ENCODE data around the gene NPHP4.
"Not testable (repeated sequence)": the region's sequence is repeated elsewhere in the genome, so short reads cannot be mapped to it uniquely, and the experiment has no call there.

The NPHP4 gene

GRCh38 chr1:5856246-5856815 is 135.9 kb downstream of the NPHP4 start:
- DNase-seq (ENCODE audit: low read depth in 2 of 2) = no peak

GRCh38 chr1:5855196-5855897 is 136.9 kb downstream of the NPHP4 start:
- DNase-seq (ENCODE audit: low read depth in 2 of 2) = no peak

GRCh38 chr1:5854754-5855153 is 137.5 kb downstream of the NPHP4 start:
- no peak for DNase-seq (ENCODE audit: low read depth in 2 of 2)

GRCh38 chr1:5853858-5854257 is 138.4 kb downstream of the NPHP4 start:
- DNase-seq (ENCODE audit: low read depth in 2 of 2) = not testable (repeated sequence)

GRCh38 chr1:5850503-5850902 is 141.7 kb downstream of the NPHP4 start:
- no peak for DNase-seq (ENCODE audit: low read depth in 2 of 2)

- no peak for DNase-seq (ENCODE audit: low read depth in 2 of 2)
These were observed 142.7 kb downstream of the NPHP4 start for GRCh38 chr1:5849550-5849949.

- no peak for DNase-seq (ENCODE audit: low read depth in 2 of 2)
These were observed 145.1 kb downstream of the NPHP4 start for GRCh38 chr1:5847013-5847659.

- DNase-seq (ENCODE audit: low read depth in 2 of 2) = no peak
These were observed 146.8 kb downstream of the NPHP4 start for GRCh38 chr1:5845376-5845775.

GRCh38 chr1:5844442-5844841 is 147.8 kb downstream of the NPHP4 start:
- DNase-seq (ENCODE audit: low read depth in 2 of 2) = no peak

- no peak for DNase-seq (ENCODE audit: low read depth in 2 of 2)
These were observed 148.6 kb downstream of the NPHP4 start for GRCh38 chr1:5843521-5844096.

- no peak for DNase-seq (ENCODE audit: low read depth in 2 of 2)
These were observed 149.5 kb downstream of the NPHP4 start for GRCh38 chr1:5842679-5843078.

GRCh38 chr1:5840551-5841001 is 151.6 kb downstream of the NPHP4 start:
- no peak for DNase-seq (ENCODE audit: low read depth in 2 of 2)

- no peak for DNase-seq (ENCODE audit: low read depth in 2 of 2)
These were observed 152.2 kb downstream of the NPHP4 start for GRCh38 chr1:5839881-5840550.

- DNase-seq (ENCODE audit: low read depth in 2 of 2) = no peak
These were observed 152.9 kb downstream of the NPHP4 start for GRCh38 chr1:5839161-5839880.

GRCh38 chr1:5837976-5838653 is 154.1 kb downstream of the NPHP4 start:
- no peak for DNase-seq (ENCODE audit: low read depth in 2 of 2)

GRCh38 chr1:5836776-5837440 is 155.3 kb downstream of the NPHP4 start:
- DNase-seq (ENCODE audit: low read depth in 2 of 2) = no peak

GRCh38 chr1:5835179-5835562 is 157.1 kb downstream of the NPHP4 start:
- DNase-seq (ENCODE audit: low read depth in 2 of 2) = no peak

GRCh38 chr1:5834477-5835178 is 157.6 kb downstream of the NPHP4 start:
- DNase-seq (ENCODE audit: low read depth in 2 of 2) = no peak

GRCh38 chr1:5833911-5834310 is 158.3 kb downstream of the NPHP4 start:
- DNase-seq (ENCODE audit: low read depth in 2 of 2) = no peak
